Colonic mucosa (tissue), 4 donors: ENCODE measurements around the gene ST6GALNAC2. TPM values are rescaled to one million over a fixed set of nuclear protein-coding genes. Genes with fewer than 3 reads are reported as not detected.

Source experiments
- DNase-seq: peaks from one replicate; pipeline ENCODE4 v3.0.0-alpha.2; 2020
- H3K27ac ChIP-seq: fragments of 200-600 bp; one replicate; pipeline ENCODE4 v1.8.0; 2021
- H3K27me3 ChIP-seq: fragments of 200-600 bp; one replicate; pipeline ENCODE4 v1.8.0; 2021
- H3K36me3 ChIP-seq: fragments of 200-600 bp; one replicate; pipeline ENCODE4 v1.8.0; 2021
- H3K4me1 ChIP-seq: fragments of 200-600 bp; one replicate; pipeline ENCODE4 v1.8.0; 2021; ENCODE audit warnings: mild to moderate bottlenecking
- H3K4me3 ChIP-seq: fragments of 200-600 bp; one replicate; pipeline ENCODE4 v1.8.0; 2021
- H3K9ac ChIP-seq, 2 donors: one replicate each; pipeline ENCODE4 v1.7.0; 2013; ENCODE audit warnings: control low read depth in 2 of 2, low read depth in 2 of 2, low read length in 2 of 2
- H3K9me3 ChIP-seq: fragments of 200-600 bp; one replicate; pipeline ENCODE4 v1.8.0; 2021
- CTCF ChIP-seq: fragments of 200-600 bp; IDR thresholded peaks from one replicate; pipeline ENCODE4 v1.8.0; 2022; ENCODE audit warnings: antibody characterized with exemption, mild to moderate bottlenecking
- intact Hi-C: fragments of 100-400 bp; cut with DNase I; formaldehyde crosslinking; loops from one replicate; pipeline ENCODE4 v1.14.1; 2022
- total RNA-seq, 2 donors: library from RNA; stranded (reverse); fragmentation: NEBNext Ultra II Directional in 1 of 2; extraction: Animal tissue kit (Norgen Biotek cat#: 25700) in 1 of 2; gene quantifications; one replicate each; pipeline ENCODE4 v1.2.1, GENCODE V29; 2021
- donor health status: healthy.
- donor health status: DM: no; HTN: no; CAD: no.
- donor health status: DM: no; HTN: no; CAD: no.

The ST6GALNAC2 gene
- total RNA-seq, 2 donors from 2014 or later: 3.8 to 6.3 TPM

- no peak for TF ChIP-seq CTCF
- intact Hi-C loops: no loop called here
- Histone ChIP-seq H3K4me1 (no peaks in the 10 kb centered on the region), H3K9me3 (no peaks in the 10 kb centered on the region), H3K27ac (no peak overlapping the region), H3K27me3 (no peaks in the 10 kb centered on the region), H3K9ac (no peak overlapping the region), H3K4me3 (no peak overlapping the region), H3K36me3 (no peaks in the 10 kb centered on the region)
- DNase-seq: no peak
Measured at GRCh38 chr17:76517638-76518038, 68.0 kb downstream of the ST6GALNAC2 start.

Other genes starting within 250 kb of the ST6GALNAC2 start
- 10 to 100 TPM; 60.7 to 70.0 TPM for gene PRPSAP1, start 231.9 kb downstream of the ST6GALNAC2 start, total RNA-seq
- gene SPHK1, start 201.3 kb downstream of the ST6GALNAC2 start, total RNA-seq: 1 to 10 TPM; 2.1 to 3.3 TPM
- 10 to 100 TPM; 17.5 to 25.2 TPM for gene UBE2O, start 132.7 kb downstream of the ST6GALNAC2 start, total RNA-seq
- gene AANAT, start 118.3 kb downstream of the ST6GALNAC2 start, total RNA-seq: not detected
- 10 to 100 TPM; 11.6 to 23.9 TPM for gene RHBDF2, start 84.4 kb downstream of the ST6GALNAC2 start, total RNA-seq
- gene CYGB, start 48.2 kb downstream of the ST6GALNAC2 start, total RNA-seq: 1 to 10 TPM; 4.7 to 9.9 TPM
- gene PRCD, start 45.8 kb downstream of the ST6GALNAC2 start, total RNA-seq: 1 to 10 TPM in 1 of 2 donors, under 1 TPM in 1; 0.29 to 1.2 TPM
- 100 to 1,000 TPM; 311 to 465 TPM for gene ST6GALNAC1, start 57.9 kb upstream of the ST6GALNAC2 start, total RNA-seq
- gene MXRA7, start 125.1 kb upstream of the ST6GALNAC2 start, total RNA-seq: 10 to 100 TPM; 20.3 to 39.3 TPM
- 10 to 100 TPM; 38.6 to 41.6 TPM for gene JMJD6, start 140.7 kb upstream of the ST6GALNAC2 start, total RNA-seq
- 10 to 100 TPM; 21.7 to 29.7 TPM for gene METTL23, start 141.0 kb upstream of the ST6GALNAC2 start, total RNA-seq
- 100 to 1,000 TPM; 163 to 300 TPM for gene SRSF2, start 151.5 kb upstream of the ST6GALNAC2 start, total RNA-seq
- 10 to 100 TPM; 24.9 to 38.9 TPM for gene MFSD11, start 152.3 kb upstream of the ST6GALNAC2 start, total RNA-seq